GM12878 (cell line): ENCODE data around the gene NFYC.

Source experiments
- EP300 ChIP-seq, 2 experiments: fragments of 150-350 bp in 1 of 2; IDR thresholded peaks; 2 replicates each; pipeline ENCODE4 v1.6.1; 2011 to 2012; ENCODE audit warnings: low read depth in 2 of 2, low read length in 2 of 2, borderline replicate concordance in 1 of 2, improper control_type of control experiment in 1 of 2, inconsistent platforms in 1 of 2; ENCODE audit not compliant: control insufficient read depth in 1 of 2
- EZH2 ChIP-seq: IDR thresholded peaks from 2 replicates; pipeline ENCODE4 v1.6.1; 2012; ENCODE audit warnings: low read depth, mild to moderate bottlenecking, control low read depth, inconsistent platforms, low read length, borderline replicate concordance; ENCODE audit not compliant: control insufficient read depth
- FOXK2 ChIP-seq: fragments of 450-650 bp; IDR thresholded peaks from 2 replicates; pipeline ENCODE4 v1.6.1; 2017; ENCODE audit warnings: mild to moderate bottlenecking, moderate library complexity
- FOXM1 ChIP-seq: IDR thresholded peaks from 2 replicates; pipeline ENCODE4 v1.6.1; 2012; ENCODE audit warnings: low read depth, mild to moderate bottlenecking, inconsistent platforms, low read length, moderate library complexity
- MLLT1 ChIP-seq: fragments of 450-650 bp; IDR thresholded peaks from 2 replicates; pipeline ENCODE4 v1.6.1; 2016; ENCODE audit warnings: mild to moderate bottlenecking
- NR2C2 ChIP-seq: IDR thresholded peaks from 2 replicates; pipeline ENCODE4 v1.6.1; 2011; ENCODE audit warnings: borderline replicate concordance, low read depth; ENCODE audit not compliant: control insufficient read depth, insufficient read length
- SUPT20H ChIP-seq: IDR thresholded peaks from 2 replicates; pipeline ENCODE4 v1.6.1; 2011; ENCODE audit warnings: low read depth, mild to moderate bottlenecking, low read length, moderate library complexity, borderline replicate concordance; ENCODE audit not compliant: control insufficient read depth
- TF ChIP-seq, protein P1 (sequence below), 3 experiments: IDR thresholded peaks in 2 of 3; conservative IDR thresholded peaks in 1 of 3; 2 replicates each; pipeline ENCODE4 v1.5.1; 2011; ENCODE audit warnings: low read depth in 3 of 3, low read length in 3 of 3, mild to moderate bottlenecking in 3 of 3, control low read depth in 2 of 3, moderate library complexity in 2 of 3, inconsistent platforms in 1 of 3, mixed read lengths in 1 of 3; ENCODE audit not compliant: control insufficient read depth in 2 of 3, insufficient read depth in 1 of 3; ENCODE audit errors: extremely low read depth in 1 of 3
- TF ChIP-seq, protein P2 (sequence below): IDR thresholded peaks from 2 replicates; pipeline ENCODE4 v1.6.1; 2011; ENCODE audit warnings: mild to moderate bottlenecking, low read depth, low read length, moderate library complexity; ENCODE audit not compliant: insufficient replicate concordance
- TF ChIP-seq, protein P3 (sequence below): fragments of 450-650 bp; IDR thresholded peaks from 2 replicates; pipeline ENCODE4 v1.6.1; 2017; ENCODE audit warnings: mild to moderate bottlenecking

- TF ChIP-seq, protein P1, sequence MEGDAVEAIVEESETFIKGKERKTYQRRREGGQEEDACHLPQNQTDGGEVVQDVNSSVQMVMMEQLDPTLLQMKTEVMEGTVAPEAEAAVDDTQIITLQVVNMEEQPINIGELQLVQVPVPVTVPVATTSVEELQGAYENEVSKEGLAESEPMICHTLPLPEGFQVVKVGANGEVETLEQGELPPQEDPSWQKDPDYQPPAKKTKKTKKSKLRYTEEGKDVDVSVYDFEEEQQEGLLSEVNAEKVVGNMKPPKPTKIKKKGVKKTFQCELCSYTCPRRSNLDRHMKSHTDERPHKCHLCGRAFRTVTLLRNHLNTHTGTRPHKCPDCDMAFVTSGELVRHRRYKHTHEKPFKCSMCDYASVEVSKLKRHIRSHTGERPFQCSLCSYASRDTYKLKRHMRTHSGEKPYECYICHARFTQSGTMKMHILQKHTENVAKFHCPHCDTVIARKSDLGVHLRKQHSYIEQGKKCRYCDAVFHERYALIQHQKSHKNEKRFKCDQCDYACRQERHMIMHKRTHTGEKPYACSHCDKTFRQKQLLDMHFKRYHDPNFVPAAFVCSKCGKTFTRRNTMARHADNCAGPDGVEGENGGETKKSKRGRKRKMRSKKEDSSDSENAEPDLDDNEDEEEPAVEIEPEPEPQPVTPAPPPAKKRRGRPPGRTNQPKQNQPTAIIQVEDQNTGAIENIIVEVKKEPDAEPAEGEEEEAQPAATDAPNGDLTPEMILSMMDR (IDR thresholded peaks at IDR 0.05 in 2 of 3, conservative IDR thresholded peaks at IDR 0.05 in 1 of 3; ENCODE audit: control insufficient read depth in 2 of 3, extremely low read depth in 1 of 3, insufficient read depth in 1 of 3, low read depth in 3 of 3, low read length in 3 of 3): no peak
- TF ChIP-seq SUPT20H: no peak
- TF ChIP-seq, protein P2, sequence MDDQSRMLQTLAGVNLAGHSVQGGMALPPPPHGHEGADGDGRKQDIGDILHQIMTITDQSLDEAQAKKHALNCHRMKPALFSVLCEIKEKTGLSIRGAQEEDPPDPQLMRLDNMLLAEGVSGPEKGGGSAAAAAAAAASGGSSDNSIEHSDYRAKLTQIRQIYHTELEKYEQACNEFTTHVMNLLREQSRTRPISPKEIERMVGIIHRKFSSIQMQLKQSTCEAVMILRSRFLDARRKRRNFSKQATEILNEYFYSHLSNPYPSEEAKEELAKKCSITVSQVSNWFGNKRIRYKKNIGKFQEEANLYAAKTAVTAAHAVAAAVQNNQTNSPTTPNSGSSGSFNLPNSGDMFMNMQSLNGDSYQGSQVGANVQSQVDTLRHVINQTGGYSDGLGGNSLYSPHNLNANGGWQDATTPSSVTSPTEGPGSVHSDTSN: no peak
- TF ChIP-seq EZH2: no peak
- TF ChIP-seq, protein P3, sequence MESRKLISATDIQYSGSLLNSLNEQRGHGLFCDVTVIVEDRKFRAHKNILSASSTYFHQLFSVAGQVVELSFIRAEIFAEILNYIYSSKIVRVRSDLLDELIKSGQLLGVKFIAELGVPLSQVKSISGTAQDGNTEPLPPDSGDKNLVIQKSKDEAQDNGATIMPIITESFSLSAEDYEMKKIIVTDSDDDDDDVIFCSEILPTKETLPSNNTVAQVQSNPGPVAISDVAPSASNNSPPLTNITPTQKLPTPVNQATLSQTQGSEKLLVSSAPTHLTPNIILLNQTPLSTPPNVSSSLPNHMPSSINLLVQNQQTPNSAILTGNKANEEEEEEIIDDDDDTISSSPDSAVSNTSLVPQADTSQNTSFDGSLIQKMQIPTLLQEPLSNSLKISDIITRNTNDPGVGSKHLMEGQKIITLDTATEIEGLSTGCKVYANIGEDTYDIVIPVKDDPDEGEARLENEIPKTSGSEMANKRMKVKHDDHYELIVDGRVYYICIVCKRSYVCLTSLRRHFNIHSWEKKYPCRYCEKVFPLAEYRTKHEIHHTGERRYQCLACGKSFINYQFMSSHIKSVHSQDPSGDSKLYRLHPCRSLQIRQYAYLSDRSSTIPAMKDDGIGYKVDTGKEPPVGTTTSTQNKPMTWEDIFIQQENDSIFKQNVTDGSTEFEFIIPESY: no peak
- TF ChIP-seq FOXK2: no peak
- TF ChIP-seq NR2C2: no peak
- no peak for TF ChIP-seq FOXM1
- TF ChIP-seq MLLT1: no peak
- TF ChIP-seq EP300 (IDR thresholded peaks at IDR 0.05; ENCODE audit: borderline replicate concordance in 1 of 2, control insufficient read depth in 1 of 2, low read depth in 2 of 2, low read length in 2 of 2): no peak
These were observed 43.3 kb upstream of the NFYC start for GRCh38 chr1:40648200-40648599.
